HEK293 (cell line): ENCODE data around the gene CACNA1H.
A peak's percentile ranks its signal among the peaks of the same experiment; 100 is the strongest.

Experiments
- CTCF ChIA-PET: fragments of 350-600 bp; formaldehyde crosslinking; extraction: SDS; loops from one replicate; lab custom pipeline; 2021; ENCODE audit warnings: antibody characterized with exemption; lab: Yijun Ruan, JAX
- POLR2A ChIA-PET: fragments of 300-600 bp; formaldehyde crosslinking; extraction: SDS; loops from one replicate; lab custom pipeline; 2020; ENCODE audit warnings: antibody characterized with exemption, inconsistent platforms; lab: Yijun Ruan, JAX
- H3K27ac ChIP-seq: fragments of 200-500 bp; sonication (Bioruptor generic); 2 replicates; pipeline ENCODE4 v1.5.1; 2014; ENCODE audit warnings: low read depth, low read length, control low read depth, inconsistent platforms; ENCODE audit errors: extremely low read depth
- H3K36me3 ChIP-seq, 2 experiments: fragments of 200-500 bp in 1 of 2; sonication (Bioruptor generic) in 1 of 2; 1 replicate in 1 of 2; 2 replicates in 1 of 2; pipeline ENCODE4 v1.5.1; 2014 to 2017; ENCODE audit warnings: inconsistent platforms in 2 of 2, low read length in 2 of 2; ENCODE audit not compliant: control insufficient read depth in 2 of 2, insufficient read depth in 1 of 2
- H3K4me1 ChIP-seq: fragments of 200-500 bp; sonication (Bioruptor generic); 2 replicates; pipeline ENCODE4 v1.5.1; 2014; ENCODE audit warnings: mild to moderate bottlenecking, low read length, inconsistent platforms; ENCODE audit not compliant: control insufficient read depth, insufficient read depth
- H3K4me3 ChIP-seq: 2 replicates; pipeline ENCODE4 v1.5.1; 2011; ENCODE audit warnings: low read depth, mild to moderate bottlenecking, control low read depth, low read length, moderate library complexity
- H3K9me3 ChIP-seq: fragments of 200-500 bp; sonication (Bioruptor generic); 2 replicates; pipeline ENCODE4 v1.5.1; 2014; ENCODE audit warnings: low read depth, low read length, inconsistent platforms; ENCODE audit not compliant: control insufficient read depth, insufficient read depth
- FEZF1 ChIP-seq: fragments of 450-650 bp; formaldehyde crosslinking; IDR thresholded peaks from 2 replicates; pipeline ENCODE4 v1.5.1; 2016; ENCODE audit warnings: missing biosample characterization, missing genetic modification characterization
- GFI1B ChIP-seq: fragments of 450-650 bp; formaldehyde crosslinking; IDR thresholded peaks from 2 replicates; pipeline ENCODE4 v1.5.1; 2016; ENCODE audit warnings: missing biosample characterization, missing genetic modification characterization
- GLI2 ChIP-seq: fragments of 450-650 bp; formaldehyde crosslinking; IDR thresholded peaks from 2 replicates; pipeline ENCODE4; 2017; ENCODE audit warnings: missing biosample characterization, missing genetic modification characterization, low read depth, borderline replicate concordance
- GLI4 ChIP-seq: fragments of 450-650 bp; formaldehyde crosslinking; IDR thresholded peaks from 2 replicates; pipeline ENCODE4 v1.5.1; 2016; ENCODE audit warnings: missing biosample characterization, missing genetic modification characterization
- GLIS1 ChIP-seq: fragments of 450-650 bp; formaldehyde crosslinking; IDR thresholded peaks from 2 replicates; pipeline ENCODE4 v1.5.1; 2016; ENCODE audit warnings: missing biosample characterization, missing genetic modification characterization
- KLF1 ChIP-seq: fragments of 450-650 bp; formaldehyde crosslinking; IDR thresholded peaks from 2 replicates; pipeline ENCODE4 v1.5.1; 2016; ENCODE audit warnings: missing biosample characterization, missing genetic modification characterization
- PBX3 ChIP-seq: sonication (generic); formaldehyde crosslinking; IDR thresholded peaks from 2 replicates; pipeline ENCODE4 v1.8.1; 2022; ENCODE audit warnings: mild to moderate bottlenecking, moderate library complexity, missing genetic modification reagents
- PRDM1 ChIP-seq: fragments of 450-650 bp; formaldehyde crosslinking; IDR thresholded peaks from 2 replicates; pipeline ENCODE4; 2016; ENCODE audit warnings: missing biosample characterization, missing genetic modification characterization
- SETDB1 ChIP-seq: IDR thresholded peaks from one replicate; pipeline ENCODE4 v1.6.1; 2017; ENCODE audit warnings: mild to moderate bottlenecking, low read length, moderate library complexity, mixed read lengths; ENCODE audit not compliant: insufficient read length
- SP2 ChIP-seq: fragments of 450-650 bp; formaldehyde crosslinking; IDR thresholded peaks from 2 replicates; pipeline ENCODE4 v1.5.1; 2016; ENCODE audit warnings: missing biosample characterization, missing genetic modification characterization
- WT1 ChIP-seq: fragments of 450-650 bp; formaldehyde crosslinking; IDR thresholded peaks from 2 replicates; pipeline ENCODE4 v1.5.1; 2016; ENCODE audit warnings: missing biosample characterization, missing genetic modification characterization
- YY1 ChIP-seq: fragments of 450-650 bp; formaldehyde crosslinking; IDR thresholded peaks from 2 replicates; pipeline ENCODE4 v1.5.1; 2018; ENCODE audit warnings: missing biosample characterization, missing genetic modification characterization
- ZBTB17 ChIP-seq: fragments of 450-650 bp; formaldehyde crosslinking; IDR thresholded peaks from 2 replicates; pipeline ENCODE4 v1.5.1; 2016; ENCODE audit warnings: missing biosample characterization, missing genetic modification characterization
- ZBTB26 ChIP-seq: fragments of 450-650 bp; formaldehyde crosslinking; optimal IDR thresholded peaks from 2 replicates; pipeline ENCODE3; 2016; ENCODE audit warnings: missing biosample characterization, mild to moderate bottlenecking, missing genetic modification characterization
- ZBTB6 ChIP-seq: fragments of 450-650 bp; formaldehyde crosslinking; IDR thresholded peaks from 2 replicates; pipeline ENCODE4 v1.5.1; 2017; ENCODE audit warnings: missing biosample characterization, missing genetic modification characterization
- ZBTB7A ChIP-seq: fragments of 450-650 bp; formaldehyde crosslinking; IDR thresholded peaks from 2 replicates; pipeline ENCODE4 v1.5.1; 2016; ENCODE audit warnings: low read depth, missing biosample characterization, missing genetic modification characterization
- ZBTB8A ChIP-seq: fragments of 450-650 bp; formaldehyde crosslinking; IDR thresholded peaks from 2 replicates; pipeline ENCODE4 v1.5.1; 2016; ENCODE audit warnings: missing biosample characterization, missing genetic modification characterization
- ZFHX2 ChIP-seq: fragments of 450-650 bp; formaldehyde crosslinking; conservative IDR thresholded peaks from 2 replicates; pipeline ENCODE4 v1.5.1; 2016; ENCODE audit warnings: missing biosample characterization, missing genetic modification characterization
- ZFP69B ChIP-seq: fragments of 450-650 bp; formaldehyde crosslinking; IDR thresholded peaks from 2 replicates; pipeline ENCODE4 v1.5.1; 2016; ENCODE audit warnings: missing biosample characterization, missing genetic modification characterization
- ZIC2 ChIP-seq: fragments of 450-650 bp; formaldehyde crosslinking; IDR thresholded peaks from 2 replicates; pipeline ENCODE4 v1.5.1; 2016; ENCODE audit warnings: missing biosample characterization, missing genetic modification characterization
- ZNF184 ChIP-seq: fragments of 450-650 bp; IDR thresholded peaks from 2 replicates; pipeline ENCODE4 v1.5.1; 2018; ENCODE audit warnings: missing biosample characterization, mild to moderate bottlenecking, missing genetic modification characterization
- ZNF211 ChIP-seq: fragments of 450-650 bp; formaldehyde crosslinking; IDR thresholded peaks from 2 replicates; pipeline ENCODE4 v1.5.1; 2016; ENCODE audit warnings: low read depth, missing biosample characterization, missing genetic modification characterization
- ZNF335 ChIP-seq: fragments of 450-650 bp; formaldehyde crosslinking; conservative IDR thresholded peaks from 2 replicates; pipeline ENCODE4 v1.5.1; 2016; ENCODE audit warnings: missing biosample characterization, missing genetic modification characterization
- ZNF341 ChIP-seq: fragments of 450-650 bp; formaldehyde crosslinking; IDR thresholded peaks from 2 replicates; pipeline ENCODE4; 2016; ENCODE audit warnings: low read depth, missing biosample characterization, missing genetic modification characterization
- ZNF48 ChIP-seq: fragments of 450-650 bp; formaldehyde crosslinking; IDR thresholded peaks from 2 replicates; pipeline ENCODE4 v1.5.1; 2016; ENCODE audit warnings: missing biosample characterization, missing genetic modification characterization
- ZNF529 ChIP-seq: fragments of 450-650 bp; formaldehyde crosslinking; IDR thresholded peaks from 2 replicates; pipeline ENCODE4 v1.5.1; 2017; ENCODE audit warnings: missing genetic modification characterization, missing biosample characterization; ENCODE audit not compliant: insufficient replicate concordance
- ZNF600 ChIP-seq: fragments of 450-650 bp; formaldehyde crosslinking; IDR thresholded peaks from 2 replicates; pipeline ENCODE4 v1.5.1; 2016; ENCODE audit warnings: missing biosample characterization, missing genetic modification characterization
- ZNF645 ChIP-seq: fragments of 450-650 bp; formaldehyde crosslinking; IDR thresholded peaks from 2 replicates; pipeline ENCODE4; 2016; ENCODE audit warnings: missing biosample characterization, missing genetic modification characterization
- ZNF843 ChIP-seq: fragments of 450-650 bp; formaldehyde crosslinking; IDR thresholded peaks from 2 replicates; pipeline ENCODE4 v1.5.1; 2016; ENCODE audit warnings: missing biosample characterization, missing genetic modification characterization
- ZSCAN30 ChIP-seq: fragments of 450-650 bp; IDR thresholded peaks from 2 replicates; pipeline ENCODE4 v1.5.1; 2018; ENCODE audit warnings: missing biosample characterization, mild to moderate bottlenecking, missing genetic modification characterization, moderate library complexity

CACNA1H gene

GRCh38 chr16:1259760-1260068, 106.8 kb downstream of the CACNA1H start (continued):
- no peak for TF ChIP-seq ZNF211 (tag by site-specific recombination)
- TF ChIP-seq GLI4 (tag by site-specific recombination): no peak
- TF ChIP-seq ZBTB7A (tag by site-specific recombination): no peak
- no peak for TF ChIP-seq GFI1B
- TF ChIP-seq GLIS1 (tag by site-specific recombination): no peak
- TF ChIP-seq PRDM1 (tag by site-specific recombination): no peak

GRCh38 chr16:1260101-1260680, 107.3 kb downstream of the CACNA1H start:
- TF ChIP-seq KLF1 (tag by site-specific recombination): 0 out of 2 replicates have a peak, but pooled peaks have one; percentile 12
- TF ChIP-seq ZNF48 (tag by site-specific recombination): no peak
- CTCF ChIA-PET: no interaction called here
- H3K4me1 ChIP-seq: no peaks in the 10 kb centered on the region
- POLR2A ChIA-PET: no interaction called here
- no peak overlapping the region for H3K4me3 ChIP-seq
- no peaks in the 10 kb centered on the region for H3K36me3 ChIP-seq
- no peaks in the 10 kb centered on the region for H3K9me3 ChIP-seq
- no peak overlapping the region for H3K27ac ChIP-seq

- CTCF ChIA-PET: no interaction called here
- Histone ChIP-seq H3K9me3 (no peaks in the 10 kb centered on the region), H3K4me3 (no peak overlapping the region), H3K4me1 (no peaks in the 10 kb centered on the region), H3K27ac (no peak overlapping the region), H3K36me3 (no peaks in the 10 kb centered on the region)
- POLR2A ChIA-PET: no interaction called here
- no peak for TF ChIP-seq SETDB1
- TF ChIP-seq ZBTB6: no peak
- peak; percentile 33; the same call in 1 of the 2 replicates for TF ChIP-seq ZNF341 (tag by site-specific recombination)
- TF ChIP-seq GLIS1 (tag by site-specific recombination): peak; percentile 20; the same call in 1 of the 2 replicates
- no peak for TF ChIP-seq ZNF184 (tag by site-specific recombination)
- TF ChIP-seq ZNF600 (tag by site-specific recombination): 0 out of 2 replicates have a peak, but pooled peaks have one; percentile 31
- TF ChIP-seq WT1 (tag by site-specific recombination): no peak
- no peak for TF ChIP-seq FEZF1
- TF ChIP-seq ZNF335 (tag by site-specific recombination): peak; percentile 51
- no peak for TF ChIP-seq ZNF645 (tag by site-specific recombination)
- TF ChIP-seq ZIC2 (tag by site-specific recombination): peak; percentile 80
- TF ChIP-seq ZBTB17 (tag by site-specific recombination): peak; percentile 26; the same call in 1 of the 2 replicates
- no peak for TF ChIP-seq ZNF529 (tag by site-specific recombination)
- TF ChIP-seq GLI2 (tag by site-specific recombination): no peak
- TF ChIP-seq ZNF843 (tag by site-specific recombination): no peak
- no peak for TF ChIP-seq ZSCAN30 (tag by site-specific recombination)
- no peak for TF ChIP-seq ZFP69B
- no peak for TF ChIP-seq YY1 (tag by site-specific recombination)
- TF ChIP-seq SP2 (tag by site-specific recombination): no peak
- peak; percentile 37; the same call in 1 of the 2 replicates for TF ChIP-seq ZBTB8A
- peak; percentile 37; the same call in 1 of the 2 replicates for TF ChIP-seq ZFHX2 (tag by site-specific recombination)
- TF ChIP-seq PBX3 (CRISPR knock-in tag): 0 out of 2 replicates have a peak, but pooled peaks have one; percentile 40
- TF ChIP-seq ZBTB26 (tag by site-specific recombination): peak; percentile 7
Measured at GRCh38 chr16:1261131-1261892, 108.4 kb downstream of the CACNA1H start.
